ENCODE measurements around the gene KRTAP10-7. TPM values are rescaled to one million over a fixed set of nuclear protein-coding genes. Genes with fewer than 3 reads are reported as not detected.

Gene KRTAP10-7
- total RNA-seq, 1 donor from 2014 or later = not detected

DNA sequence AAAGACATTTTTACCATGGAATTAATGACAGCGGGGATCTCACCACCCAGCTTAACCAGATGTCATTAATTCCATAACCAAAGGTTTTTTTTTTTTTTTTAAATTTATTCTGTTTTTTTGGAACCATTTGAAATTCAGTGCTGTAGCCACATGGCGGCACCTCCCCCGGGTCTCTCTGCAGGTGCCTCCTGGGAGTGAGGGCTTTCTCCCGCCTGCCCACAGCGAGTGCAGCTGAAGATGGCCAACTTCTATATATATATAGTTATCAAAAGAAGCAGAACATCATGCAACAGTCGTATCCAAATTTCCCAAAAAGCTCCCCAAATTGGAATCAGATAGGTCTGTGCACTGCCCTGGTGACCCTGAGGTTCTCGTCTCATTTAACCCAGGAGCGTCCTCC, 15.1 kb downstream of the KRTAP10-7 start:
- H3K36me3 ChIP-seq = no peaks in the 10 kb centered on the region
- no peak overlapping the region for H3K4me3 ChIP-seq
- no peak for DNase-seq
- H3K27me3 ChIP-seq (ENCODE audit: low read depth) = no peaks in the 10 kb centered on the region
- H3K9me3 ChIP-seq = peaks cover 10% of the 10 kb centered on the region
- intact Hi-C loops (cut with DNase I) = no loop called here
- no peak overlapping the region for H3K27ac ChIP-seq
- H3K4me1 ChIP-seq = no peaks in the 10 kb centered on the region
- TF ChIP-seq, protein P1, sequence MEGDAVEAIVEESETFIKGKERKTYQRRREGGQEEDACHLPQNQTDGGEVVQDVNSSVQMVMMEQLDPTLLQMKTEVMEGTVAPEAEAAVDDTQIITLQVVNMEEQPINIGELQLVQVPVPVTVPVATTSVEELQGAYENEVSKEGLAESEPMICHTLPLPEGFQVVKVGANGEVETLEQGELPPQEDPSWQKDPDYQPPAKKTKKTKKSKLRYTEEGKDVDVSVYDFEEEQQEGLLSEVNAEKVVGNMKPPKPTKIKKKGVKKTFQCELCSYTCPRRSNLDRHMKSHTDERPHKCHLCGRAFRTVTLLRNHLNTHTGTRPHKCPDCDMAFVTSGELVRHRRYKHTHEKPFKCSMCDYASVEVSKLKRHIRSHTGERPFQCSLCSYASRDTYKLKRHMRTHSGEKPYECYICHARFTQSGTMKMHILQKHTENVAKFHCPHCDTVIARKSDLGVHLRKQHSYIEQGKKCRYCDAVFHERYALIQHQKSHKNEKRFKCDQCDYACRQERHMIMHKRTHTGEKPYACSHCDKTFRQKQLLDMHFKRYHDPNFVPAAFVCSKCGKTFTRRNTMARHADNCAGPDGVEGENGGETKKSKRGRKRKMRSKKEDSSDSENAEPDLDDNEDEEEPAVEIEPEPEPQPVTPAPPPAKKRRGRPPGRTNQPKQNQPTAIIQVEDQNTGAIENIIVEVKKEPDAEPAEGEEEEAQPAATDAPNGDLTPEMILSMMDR (IDR thresholded peaks at IDR 0.05) = no peak
- ATAC-seq = no peak

DNA sequence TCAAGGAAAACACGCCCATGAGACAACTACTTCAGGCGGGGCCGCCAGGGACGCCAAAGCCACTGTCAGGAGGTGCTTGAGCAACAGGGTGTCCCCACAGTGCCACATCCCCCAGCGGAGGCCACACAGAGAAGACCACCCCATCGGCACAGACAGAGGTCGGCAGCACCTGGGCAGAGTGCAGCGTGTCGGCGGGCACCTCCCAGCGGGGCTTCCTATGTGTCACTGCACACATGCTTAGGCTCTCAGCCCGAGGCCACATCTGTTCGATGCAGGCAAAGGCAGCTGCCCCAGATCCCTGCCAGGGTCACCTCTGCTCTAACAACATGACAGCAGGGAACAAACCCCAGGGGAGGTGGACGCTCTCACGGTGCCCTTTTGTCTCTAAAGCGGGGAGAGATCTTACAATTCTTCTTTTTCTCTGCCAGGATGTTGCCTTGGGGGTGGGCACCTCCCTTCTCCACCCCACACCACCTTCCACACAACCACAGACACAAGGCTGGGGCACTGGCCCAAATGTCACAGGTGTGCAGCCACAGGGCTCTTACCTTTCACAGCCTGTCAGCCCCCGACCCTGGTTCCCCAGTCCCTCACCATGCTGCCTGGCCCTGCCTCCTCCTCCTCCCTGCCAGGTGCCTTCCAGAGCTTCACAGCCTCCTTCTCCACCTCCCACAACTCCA, 15.7 kb downstream of the KRTAP10-7 start:
- Histone ChIP-seq H3K27ac (no peak overlapping the region), H3K27me3 (ENCODE audit: low read depth) (no peaks in the 10 kb centered on the region), H3K9me3 (peaks cover 8% of the 10 kb centered on the region), H3K4me3 (no peak overlapping the region), H3K36me3 (no peaks in the 10 kb centered on the region), H3K4me1 (no peaks in the 10 kb centered on the region)
- ATAC-seq (no peak), DNase-seq (no peak)
- TF ChIP-seq, protein P1 (IDR thresholded peaks at IDR 0.05) = no peak
- intact Hi-C loops (cut with DNase I) = no loop called here

DNA sequence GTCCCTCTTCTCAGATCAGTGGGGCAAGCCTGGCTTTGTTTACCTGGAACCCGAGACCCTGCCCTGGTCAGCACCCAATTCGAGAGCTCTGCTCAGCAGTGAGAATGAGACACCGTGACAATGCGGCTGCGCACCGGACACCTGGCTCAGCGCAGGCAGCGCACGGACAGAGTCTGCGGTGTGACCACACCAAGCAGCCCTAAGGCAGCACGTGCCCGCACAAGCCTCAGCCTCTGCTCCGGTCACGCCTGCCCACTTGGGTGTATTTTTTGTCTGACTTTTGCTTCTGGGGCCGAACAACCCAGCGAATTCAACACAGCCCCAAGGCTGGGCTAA, 16.2 kb downstream of the KRTAP10-7 start:
- no peaks in the 10 kb centered on the region for H3K4me1 ChIP-seq
- ATAC-seq (no peak), DNase-seq (no peak)
- intact Hi-C loops (cut with DNase I) = no loop called here
- TF ChIP-seq, protein P1 (IDR thresholded peaks at IDR 0.05) = no peak
- H3K9me3 ChIP-seq = peaks cover 7% of the 10 kb centered on the region
- no peaks in the 10 kb centered on the region for H3K36me3 ChIP-seq
- no peak overlapping the region for H3K4me3 ChIP-seq
- no peaks in the 10 kb centered on the region for H3K27me3 ChIP-seq (ENCODE audit: low read depth)
- no peak overlapping the region for H3K27ac ChIP-seq

DNA sequence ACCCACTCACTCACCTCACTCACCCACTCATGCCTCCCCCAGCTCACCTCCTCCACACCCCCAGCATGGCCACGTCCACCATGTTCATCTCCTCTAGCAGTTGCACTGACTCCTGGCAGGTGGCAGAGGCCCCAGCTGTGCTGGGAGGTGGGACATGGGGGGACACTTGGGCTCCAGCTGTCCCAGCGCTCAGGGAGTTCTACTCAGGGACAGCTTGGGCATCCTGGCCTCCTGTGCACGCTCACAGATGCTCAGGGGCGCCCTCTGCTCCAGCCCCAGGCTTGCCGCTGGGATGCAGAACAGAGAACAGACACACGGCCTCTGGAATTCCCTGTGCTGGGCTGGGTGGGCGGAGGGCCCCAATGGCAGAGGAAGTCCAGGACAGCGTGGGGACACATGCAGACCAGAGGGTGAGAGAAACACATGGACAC, 16.7 kb downstream of the KRTAP10-7 start:
- no peak for DNase-seq
- no peak overlapping the region for H3K27ac ChIP-seq
- H3K4me1 ChIP-seq = no peaks in the 10 kb centered on the region
- H3K9me3 ChIP-seq = peaks cover 4% of the 10 kb centered on the region
- H3K4me3 ChIP-seq = no peak overlapping the region
- no peak for ATAC-seq
- no peaks in the 10 kb centered on the region for H3K36me3 ChIP-seq
- intact Hi-C loops (cut with DNase I) = no loop called here
- TF ChIP-seq, protein P1 (IDR thresholded peaks at IDR 0.05) = no peak
- H3K27me3 ChIP-seq (ENCODE audit: low read depth) = no peaks in the 10 kb centered on the region

DNA sequence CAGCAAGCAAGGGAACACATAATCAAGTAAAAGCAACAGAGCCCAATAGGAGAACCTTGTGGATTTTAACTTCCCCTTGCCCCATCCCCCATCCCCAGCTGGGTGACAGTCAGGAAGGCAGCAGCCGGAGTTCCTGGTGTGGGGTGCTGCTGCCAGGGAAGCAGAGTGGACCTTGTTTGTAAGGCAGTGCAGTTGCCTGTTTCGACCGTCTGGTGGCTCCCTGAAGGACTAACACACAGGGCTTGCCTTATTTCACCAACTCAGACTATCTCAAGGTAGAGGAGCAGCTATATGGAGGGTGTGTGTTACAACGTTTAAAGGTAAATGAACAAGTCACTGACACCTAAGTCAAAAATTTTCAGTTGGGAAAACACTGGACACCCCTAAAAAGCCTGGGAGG, 18.1 kb downstream of the KRTAP10-7 start:
- H3K27ac ChIP-seq = no peak overlapping the region
- peak; percentile 54 to 71 for ATAC-seq

More for the DNA sequence above, 18.1 kb downstream of the KRTAP10-7 start:
- no peaks in the 10 kb centered on the region for H3K27me3 ChIP-seq (ENCODE audit: low read depth)
- no peaks in the 10 kb centered on the region for H3K36me3 ChIP-seq
- TF ChIP-seq, protein P1 (IDR thresholded peaks at IDR 0.05) = peak; percentile 27
- no peaks in the 10 kb centered on the region for H3K4me1 ChIP-seq
- intact Hi-C loops (cut with DNase I) = no loop called here
- peaks cover 11% of the 10 kb centered on the region for H3K9me3 ChIP-seq
- DNase-seq = peak; percentile 53
- no peak overlapping the region for H3K4me3 ChIP-seq

Data from lower lobe of right lung (tissue), 2 donors.